IPS-NIHi7 (cell line): ENCODE data around the gene DRD4.

ENCODE experiments used
- DNase-seq: peaks from one replicate; pipeline ENCODE4 v3.0.0; 2012; ENCODE audit warnings: mixed read lengths; ENCODE audit errors: extremely low spot score

Gene DRD4

GRCh38 chr11:636511-637332 lies at the start of gene DRD4:
DRD4 (plus strand) TSS chr11:637269; CDS start chr11:637305, 36 bp downstream.
- DNase-seq: peak; percentile 70

DNA sequence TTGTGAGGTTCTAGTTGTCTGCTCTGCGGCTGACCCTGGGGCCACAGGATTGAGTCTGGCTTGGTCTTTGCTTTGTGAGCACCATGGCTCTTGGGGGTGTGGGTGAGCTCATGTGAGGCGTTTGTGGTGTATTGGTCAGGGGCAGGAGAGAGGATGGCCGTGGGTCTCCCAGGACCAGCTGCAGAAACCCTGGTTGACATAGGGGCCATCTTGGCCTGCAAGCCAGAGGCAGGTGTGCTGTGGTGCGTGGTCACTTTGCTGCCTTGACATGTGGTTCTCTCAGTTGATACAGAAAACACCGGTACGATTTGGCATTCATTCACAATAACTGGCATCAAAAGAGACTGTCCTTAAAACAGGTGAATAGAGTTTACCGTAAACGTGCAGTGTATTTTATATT lies 49.5 kb upstream of the DRD4 start:
- DNase-seq: no peak

GRCh38 chr11:587978-588380 lies 49.1 kb upstream of the DRD4 start:
- no peak for DNase-seq

- DNase-seq: no peak
Measured at GRCh38 chr11:589798-590197, 47.3 kb upstream of the DRD4 start.

GRCh38 chr11:590997-591396 lies 46.1 kb upstream of the DRD4 start:
- DNase-seq: no peak

DNA sequence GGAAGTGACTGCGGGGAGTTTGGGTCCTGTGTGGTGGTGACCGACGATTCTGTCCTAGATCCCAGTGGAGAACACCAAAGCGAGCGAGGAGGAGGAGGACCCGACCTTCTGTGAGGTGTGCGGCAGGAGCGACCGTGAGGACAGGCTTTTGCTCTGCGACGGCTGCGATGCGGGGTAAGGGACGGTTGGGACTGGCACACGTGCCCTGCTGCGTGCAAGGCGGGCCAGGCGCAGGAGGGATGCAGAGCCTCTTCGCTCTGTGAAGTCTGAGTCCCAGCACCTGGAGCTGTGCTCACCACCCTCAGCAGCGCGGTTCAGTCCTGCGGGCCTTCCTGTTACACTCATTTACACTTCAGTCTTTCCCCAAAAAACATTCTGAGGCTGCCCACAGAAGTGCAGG lies 44.6 kb upstream of the DRD4 start:
- DNase-seq: no peak

GRCh38 chr11:592918-593317 lies 44.2 kb upstream of the DRD4 start:
- DNase-seq: no peak

- DNase-seq: no peak
Measured at GRCh38 chr11:593347-593746, 43.7 kb upstream of the DRD4 start.

DNA sequence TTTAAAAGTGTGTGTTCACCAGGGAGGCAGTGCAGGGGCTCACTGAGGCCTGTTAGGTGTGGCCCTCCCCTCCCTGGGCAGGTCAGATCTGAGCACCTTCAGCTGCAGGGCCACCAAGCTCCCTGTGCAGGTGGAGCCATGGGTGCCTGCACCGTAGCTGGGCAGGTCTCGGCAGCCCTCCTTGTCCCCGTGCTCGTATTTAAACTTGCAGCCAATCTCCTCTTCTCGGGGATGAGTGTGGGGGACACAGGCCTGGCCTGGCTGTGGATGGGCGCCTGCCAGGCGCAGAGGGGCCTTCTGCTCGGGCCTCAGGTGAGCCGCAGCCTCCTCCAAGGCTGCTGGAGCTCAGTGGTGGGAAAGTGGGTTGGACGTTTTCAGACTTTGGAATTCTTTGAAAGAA lies 41.7 kb upstream of the DRD4 start:
- DNase-seq: no peak

DNA sequence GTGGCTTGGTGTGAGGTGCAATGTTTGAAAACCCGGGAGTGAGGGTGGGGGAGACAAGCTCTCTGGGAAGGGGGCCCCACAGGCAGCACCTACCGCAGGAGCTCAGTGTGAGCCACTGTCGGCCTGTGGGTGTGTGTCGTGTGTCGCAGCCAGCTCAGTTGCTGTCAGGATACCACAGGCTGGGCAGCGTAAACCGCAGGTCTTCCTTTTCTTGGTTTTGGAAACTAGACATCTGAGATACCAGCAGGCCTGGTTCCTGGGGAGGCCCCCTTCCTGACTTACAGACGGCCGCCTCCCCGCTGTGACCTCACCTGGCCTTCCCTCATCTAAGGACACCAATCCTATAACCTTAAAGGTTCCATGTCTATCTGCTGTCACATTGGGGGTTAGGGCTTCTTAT lies 40.7 kb upstream of the DRD4 start:
- no peak for DNase-seq

DNA sequence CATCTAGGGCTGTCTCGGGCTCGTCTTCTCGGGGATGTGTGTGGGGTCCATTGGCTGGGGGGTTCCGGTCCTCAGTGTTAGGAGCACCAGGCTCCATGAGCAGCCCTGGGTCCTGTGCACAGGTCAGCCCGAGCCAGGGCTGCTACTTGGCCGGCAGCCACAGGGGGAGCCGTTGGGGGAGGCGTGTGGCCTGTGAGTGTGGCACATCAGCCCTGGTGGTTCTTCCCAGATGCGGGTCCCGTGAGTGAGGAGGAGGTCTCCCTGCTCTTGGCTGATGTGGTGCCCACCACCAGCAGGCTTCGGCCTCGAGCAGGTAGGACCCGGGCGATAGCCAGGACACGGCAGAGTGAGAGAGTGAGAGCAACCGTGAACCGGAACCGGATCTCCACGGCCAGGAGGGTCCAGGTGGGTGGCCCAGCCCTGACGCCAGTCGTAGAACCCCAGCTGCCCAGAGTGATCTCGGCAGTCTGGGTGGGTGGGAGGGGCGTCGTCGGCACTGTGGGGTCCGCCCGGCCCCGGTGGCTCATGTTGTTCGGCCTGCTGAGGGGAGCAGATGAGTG lies 39.8 kb upstream of the DRD4 start:
- DNase-seq: peak; percentile 74

- DNase-seq: no peak
Measured at GRCh38 chr11:598005-598680, 38.9 kb upstream of the DRD4 start.

DNA sequence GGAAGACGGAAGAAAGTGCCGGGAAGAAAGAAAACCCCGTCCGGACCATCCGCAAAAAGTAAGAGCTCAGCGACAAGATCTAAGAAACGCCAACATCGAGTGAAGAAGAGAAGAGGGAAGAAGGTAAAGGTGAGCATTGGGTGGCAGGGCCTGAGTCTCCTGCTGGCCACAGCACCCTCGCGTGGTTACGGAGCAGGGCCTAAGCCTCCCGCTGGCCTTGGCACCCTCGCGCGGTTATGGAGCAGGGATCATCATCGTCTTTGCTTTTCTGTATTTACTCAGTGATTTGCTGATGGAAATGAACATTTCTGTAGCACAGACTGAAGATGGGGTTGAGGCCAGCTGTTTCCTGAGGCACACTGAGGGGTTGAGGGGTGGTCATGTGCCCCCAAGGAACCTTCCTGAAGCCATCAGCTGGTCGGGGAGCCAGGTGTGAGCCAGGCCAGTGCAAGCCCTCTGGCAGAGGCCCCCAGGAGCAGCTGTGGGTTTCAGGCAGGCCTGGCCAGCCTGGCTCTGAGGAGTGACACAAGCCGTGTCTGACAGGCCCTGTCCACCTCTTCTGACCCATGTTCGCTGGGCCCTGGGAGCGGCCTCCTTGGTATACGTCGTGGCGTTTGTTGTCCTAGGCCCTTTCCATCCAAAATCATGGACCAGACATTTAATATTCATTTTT lies 35.4 kb upstream of the DRD4 start:
- no peak for DNase-seq

DNA sequence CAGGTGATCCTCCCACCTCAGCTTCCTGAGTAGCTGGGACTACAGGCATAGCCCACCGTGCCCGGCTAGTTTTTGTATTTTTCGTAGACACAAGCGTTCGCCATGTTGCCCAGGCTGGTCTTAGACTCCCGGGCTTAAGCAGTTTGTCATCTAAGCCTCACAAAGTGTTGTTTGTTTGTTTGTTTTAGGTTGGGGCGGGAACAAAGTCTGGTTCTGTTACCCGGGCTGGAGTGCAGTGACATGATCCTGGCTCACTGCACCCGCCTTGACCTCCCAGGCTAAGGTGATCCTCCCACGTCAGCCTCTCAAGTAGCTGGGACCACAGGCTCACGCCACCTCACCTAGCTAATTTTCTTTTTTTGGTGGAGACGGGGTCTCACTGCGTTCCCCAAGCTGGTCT lies 33.9 kb upstream of the DRD4 start:
- no peak for DNase-seq

DNA sequence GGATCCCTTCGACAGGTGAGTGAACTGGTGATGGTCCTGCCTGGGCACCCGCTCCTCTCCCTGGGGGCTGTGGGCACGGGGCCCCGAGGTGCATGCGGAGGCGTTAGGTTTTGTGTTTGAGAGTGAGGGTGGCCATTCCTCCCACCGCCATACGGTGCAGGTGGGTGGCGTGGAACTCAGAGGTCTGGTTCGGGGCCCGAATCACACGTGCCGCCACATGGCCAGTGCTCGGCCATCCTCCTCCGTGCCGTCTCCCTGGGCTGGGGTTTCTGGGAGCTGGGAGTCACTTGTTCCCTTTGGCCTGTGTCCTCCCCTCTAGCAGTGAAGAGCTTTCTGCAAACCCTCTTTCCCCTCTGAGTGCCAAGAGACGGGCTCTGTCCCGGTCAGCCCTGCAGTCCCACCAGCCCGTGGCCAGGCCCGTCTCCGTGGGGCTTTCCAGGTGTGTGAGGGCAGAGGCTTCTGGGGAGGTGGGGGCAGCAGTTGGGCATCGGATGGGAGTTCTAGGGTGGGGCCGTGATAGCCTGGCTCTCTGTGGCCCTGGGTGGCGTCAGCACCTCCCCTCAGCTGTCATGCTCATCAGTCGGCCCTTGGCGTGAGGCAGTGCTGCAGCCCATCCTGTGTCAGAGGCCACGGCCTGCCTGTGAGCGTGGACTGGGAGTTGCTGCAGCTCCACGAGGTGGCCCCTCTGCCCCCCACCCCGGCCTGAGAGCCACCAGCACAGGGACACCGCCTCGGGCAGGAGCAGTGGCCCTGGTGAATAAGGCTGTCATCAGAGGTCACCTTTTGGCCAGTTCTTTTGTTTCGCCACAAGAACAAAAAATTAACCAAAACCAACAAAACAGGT lies 31.6 kb upstream of the DRD4 start:
- DNase-seq: no peak

DNA sequence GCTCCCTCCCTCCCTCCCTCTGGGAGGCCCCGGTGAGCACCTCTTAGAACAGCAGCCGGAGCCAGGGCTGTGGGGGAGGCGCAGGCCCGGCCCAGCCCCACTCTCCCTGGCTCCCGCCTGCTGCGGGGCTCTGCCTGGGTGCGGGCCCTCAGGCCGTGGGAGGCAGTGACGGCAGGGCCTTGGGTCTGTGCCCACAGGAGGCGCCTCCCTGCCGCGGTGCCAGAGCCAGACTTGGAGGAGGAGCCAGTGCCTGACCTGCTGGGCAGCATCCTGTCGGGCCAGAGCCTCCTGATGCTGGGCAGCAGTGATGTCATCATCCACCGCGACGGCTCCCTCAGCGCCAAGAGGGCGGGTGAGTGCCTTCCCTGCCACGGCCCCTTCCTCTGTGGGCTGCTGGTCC lies 30.8 kb upstream of the DRD4 start:
- DNase-seq: no peak

GRCh38 chr11:607020-607780 lies 29.9 kb upstream of the DRD4 start:
- no peak for DNase-seq

DNA sequence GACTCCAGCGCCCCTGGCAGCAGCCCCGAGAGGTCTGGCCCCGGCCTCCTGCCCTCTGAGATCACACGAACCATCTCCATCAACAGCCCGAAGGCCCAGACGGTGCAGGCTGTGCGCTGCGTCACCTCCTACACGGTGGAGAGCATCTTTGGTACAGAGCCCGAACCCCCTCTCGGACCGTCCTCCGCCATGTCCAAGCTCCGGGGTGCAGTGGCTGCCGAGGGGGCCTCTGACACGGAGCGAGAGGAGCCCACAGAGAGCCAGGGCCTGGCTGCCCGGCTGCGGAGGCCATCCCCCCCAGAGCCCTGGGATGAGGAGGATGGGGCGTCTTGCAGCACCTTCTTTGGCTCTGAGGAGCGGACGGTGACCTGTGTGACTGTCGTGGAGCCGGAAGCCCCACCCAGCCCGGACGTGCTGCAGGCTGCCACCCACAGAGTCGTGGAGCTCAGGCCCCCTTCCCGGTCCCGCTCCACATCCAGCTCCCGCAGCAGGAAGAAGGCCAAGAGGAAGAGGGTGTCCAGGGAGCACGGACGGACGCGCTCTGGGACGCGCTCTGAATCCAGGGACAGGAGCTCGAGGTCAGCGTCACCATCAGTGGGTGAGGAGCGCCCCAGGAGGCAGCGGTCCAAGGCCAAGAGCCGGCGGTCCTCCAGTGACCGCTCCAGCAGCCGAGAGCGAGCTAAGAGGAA lies 29.0 kb upstream of the DRD4 start:
- DNase-seq: no peak

DNA sequence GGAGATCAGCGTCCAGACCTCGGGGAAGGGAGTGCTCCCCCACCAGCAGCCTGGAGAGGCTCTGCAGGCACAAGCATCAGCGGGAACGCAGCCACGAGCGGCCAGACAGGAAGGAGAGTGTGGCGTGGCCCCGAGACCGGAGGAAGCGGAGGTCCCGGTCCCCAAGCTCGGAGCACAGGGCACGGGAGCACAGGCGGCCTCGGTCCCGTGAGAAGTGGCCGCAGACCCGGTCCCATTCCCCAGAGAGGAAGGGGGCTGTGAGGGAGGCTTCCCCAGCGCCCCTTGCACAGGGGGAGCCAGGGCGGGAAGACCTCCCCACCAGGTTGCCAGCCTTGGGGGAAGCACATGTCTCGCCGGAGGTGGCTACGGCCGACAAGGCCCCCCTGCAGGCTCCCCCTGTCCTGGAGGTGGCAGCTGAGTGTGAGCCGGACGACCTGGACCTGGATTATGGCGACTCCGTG lies 28.2 kb upstream of the DRD4 start:
- DNase-seq: no peak

- no peak for DNase-seq
Measured at GRCh38 chr11:609341-609811, 27.7 kb upstream of the DRD4 start.
